HG03439 (cell line): ENCODE results near the gene DTHD1.

Source experiments
- ATAC-seq: cut with Tn5 transposase; IDR thresholded peaks from one replicate; pipeline ENCODE4 v1.9.1; 2021; ENCODE audit warnings: mild to moderate bottlenecking, moderate library complexity; ENCODE audit not compliant: unreplicated experiment

DTHD1 gene

DNA sequence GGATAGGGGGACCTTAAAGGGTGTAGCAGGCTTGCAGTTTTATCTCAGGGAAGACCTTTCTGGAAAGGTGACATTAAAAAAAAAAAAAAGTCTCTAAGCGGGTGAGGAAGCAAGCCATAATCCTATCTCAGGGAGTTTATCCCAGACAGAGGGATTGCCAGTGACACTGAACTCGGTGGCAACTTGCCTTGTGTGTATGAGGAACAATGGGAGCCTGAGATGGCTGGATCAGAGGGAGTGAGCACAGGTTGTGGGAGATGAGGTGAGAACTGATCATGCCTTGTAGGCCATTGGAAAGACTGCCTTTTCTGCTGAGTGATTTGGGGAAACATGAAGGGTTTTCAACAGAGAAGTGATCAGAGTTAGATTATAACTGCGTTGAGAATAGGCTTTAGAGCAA, 31.1 kb downstream of the DTHD1 start:
- no peak for ATAC-seq

GRCh38 chr4:36313301-36313700, 31.9 kb downstream of the DTHD1 start:
- no peak for ATAC-seq

GRCh38 chr4:36313703-36314102, 32.3 kb downstream of the DTHD1 start:
- no peak for ATAC-seq

- no peak for ATAC-seq
Measured at GRCh38 chr4:36316607-36317006, 35.2 kb downstream of the DTHD1 start.

- ATAC-seq = no peak
Measured at GRCh38 chr4:36317721-36318120, 36.3 kb downstream of the DTHD1 start.

DNA sequence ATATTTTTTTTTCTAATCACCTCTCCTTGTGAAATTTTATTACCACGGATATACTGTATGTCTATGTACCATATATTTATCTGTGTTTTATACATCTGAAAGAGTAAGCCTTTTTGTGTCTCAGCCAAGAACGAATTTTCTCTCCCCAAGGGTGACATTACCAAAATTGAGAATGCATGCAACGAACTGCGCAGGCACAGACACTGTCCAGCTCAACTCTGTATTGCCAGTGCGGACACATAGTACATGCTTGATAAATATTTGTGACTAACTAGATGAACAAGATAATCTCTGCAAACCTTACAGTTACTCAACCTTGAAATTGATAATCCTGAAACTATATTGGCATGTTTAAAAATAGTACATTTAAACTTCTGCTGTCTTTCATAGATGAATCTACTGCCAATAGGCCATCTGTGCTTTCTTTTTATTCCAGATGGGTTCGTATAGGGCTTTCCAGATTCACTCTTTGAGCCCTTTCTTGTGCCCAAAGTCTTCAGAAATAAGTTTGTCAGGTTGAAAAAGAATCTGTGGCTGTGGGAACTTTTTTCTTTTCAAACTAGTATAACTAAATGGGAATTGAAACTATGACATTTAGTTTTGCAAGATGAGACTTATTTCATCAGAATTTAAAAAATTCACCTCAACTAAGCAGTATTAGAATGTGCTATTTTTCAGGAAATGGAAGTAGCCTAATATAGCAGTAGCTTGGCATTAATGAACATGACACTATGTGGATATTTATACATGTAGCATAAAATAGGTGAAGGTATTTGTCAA, 38.9 kb downstream of the DTHD1 start:
- ATAC-seq = peak; percentile 47

GRCh38 chr4:36321176-36321575, 39.8 kb downstream of the DTHD1 start:
- no peak for ATAC-seq

GRCh38 chr4:36322921-36323354, 41.5 kb downstream of the DTHD1 start:
- no peak for ATAC-seq

DNA sequence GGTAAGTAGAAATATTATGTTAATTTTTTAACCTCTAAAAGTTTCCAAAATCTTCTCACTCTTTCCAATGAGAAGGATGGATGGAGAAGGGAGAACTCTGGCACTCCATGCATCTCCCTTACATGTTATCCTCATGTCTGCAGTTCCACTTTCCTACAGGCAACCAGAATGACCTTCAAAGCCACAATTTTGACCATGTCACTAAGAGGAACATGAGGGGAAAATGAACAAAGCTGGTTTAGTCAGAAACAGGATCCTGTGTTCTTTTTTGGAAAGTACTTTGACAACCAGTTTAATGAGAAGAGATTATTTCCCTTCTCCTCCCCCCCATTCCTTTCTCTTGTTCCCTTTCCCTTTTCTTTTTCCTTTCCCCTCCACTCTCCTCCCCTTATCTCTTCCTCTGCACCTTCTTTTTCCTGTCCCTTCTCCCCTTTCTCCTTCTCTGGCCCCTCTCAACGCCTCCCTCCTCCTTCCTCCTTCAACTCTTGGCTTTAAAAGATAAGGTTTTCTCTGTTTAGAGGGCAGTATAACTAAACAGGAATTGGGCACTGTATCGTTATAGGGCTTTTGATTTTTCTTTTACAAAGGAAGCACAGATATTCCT, 42.5 kb downstream of the DTHD1 start:
- no peak for ATAC-seq

DNA sequence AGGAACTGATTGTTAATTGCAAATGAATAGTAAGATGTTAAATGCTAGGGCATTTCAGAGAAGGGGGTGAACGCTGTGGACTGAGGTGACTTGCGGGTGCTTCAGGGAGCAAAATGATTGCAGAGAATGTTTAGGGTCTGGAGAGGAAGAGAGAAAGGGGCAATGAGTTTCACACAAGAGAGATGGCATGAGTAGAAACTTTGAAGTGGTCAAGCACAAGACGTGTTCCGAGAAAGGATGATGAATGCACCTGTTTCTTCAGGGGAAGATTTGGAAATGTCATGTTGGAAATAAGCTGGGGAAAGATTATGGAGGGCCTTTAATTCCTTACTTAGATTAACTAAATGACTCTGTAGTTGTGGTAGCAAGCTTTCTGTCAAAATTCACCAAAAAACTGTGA, 43.4 kb downstream of the DTHD1 start:
- no peak for ATAC-seq

DNA sequence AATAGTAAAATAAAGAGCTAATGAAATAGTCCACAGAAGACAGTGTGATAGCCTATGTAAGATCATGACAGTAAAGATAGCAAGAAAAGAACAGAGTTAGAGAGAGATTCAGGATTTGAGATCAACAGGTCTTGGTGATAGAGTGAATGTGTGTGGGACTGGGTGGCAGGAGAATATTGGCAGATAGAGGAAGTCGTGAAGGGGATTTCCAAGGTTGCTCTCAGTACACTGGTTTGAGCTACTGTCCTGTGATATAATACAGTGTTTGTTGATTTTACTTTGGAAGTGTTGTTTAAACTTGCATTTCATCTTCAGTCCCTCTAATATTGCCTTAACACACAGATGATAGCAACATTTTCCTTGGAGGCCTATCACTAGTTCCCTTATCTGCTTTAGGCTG, 44.1 kb downstream of the DTHD1 start:
- ATAC-seq = peak; percentile 74

- ATAC-seq = peak; percentile 3
Measured at GRCh38 chr4:36325926-36326325, 44.5 kb downstream of the DTHD1 start.

DNA sequence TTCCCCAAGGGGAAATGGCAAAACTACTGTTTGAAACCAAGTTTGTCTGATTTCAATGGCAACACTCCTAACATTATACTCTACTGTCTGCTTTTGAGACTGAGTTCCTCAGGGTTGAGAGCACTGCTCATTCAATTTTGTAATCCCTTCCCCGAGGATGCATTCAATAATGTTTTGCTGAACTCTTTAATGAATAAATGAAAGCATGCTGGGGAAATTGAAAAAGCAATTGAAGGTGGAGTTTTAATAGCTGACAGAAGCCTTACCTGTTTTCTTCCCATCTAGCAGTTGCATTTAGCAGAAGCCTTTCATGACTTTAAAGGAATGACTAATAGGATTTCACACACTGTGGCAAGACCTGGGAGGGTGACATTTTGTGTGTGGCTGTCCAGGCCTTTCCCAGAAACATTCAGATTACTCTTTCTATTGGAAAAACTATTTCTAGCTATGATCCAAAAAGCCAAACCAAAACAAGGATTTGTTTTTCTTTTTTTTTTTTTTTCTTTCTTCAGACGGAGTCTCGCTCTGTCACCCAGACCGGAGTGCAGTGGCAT, 45.1 kb downstream of the DTHD1 start:
- no peak for ATAC-seq

DNA sequence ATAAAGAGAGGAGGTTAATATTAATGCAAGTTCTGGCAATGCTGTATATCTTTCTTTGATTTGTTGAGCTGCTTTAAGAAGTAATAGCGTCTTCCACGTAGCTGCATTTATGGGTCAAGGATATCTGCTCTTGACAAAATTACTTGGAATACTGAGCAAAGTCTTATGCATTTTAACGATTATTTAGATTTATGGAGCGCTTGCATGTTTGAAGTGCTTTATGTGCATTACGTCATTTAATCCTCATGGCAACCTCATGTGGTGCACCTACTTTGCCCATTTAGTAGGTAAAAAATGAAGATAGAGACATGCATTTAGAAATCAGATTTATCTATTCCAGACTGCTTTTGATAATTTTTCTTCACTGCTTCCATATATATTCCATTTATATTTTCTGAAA, 46.0 kb downstream of the DTHD1 start:
- ATAC-seq = no peak

DNA sequence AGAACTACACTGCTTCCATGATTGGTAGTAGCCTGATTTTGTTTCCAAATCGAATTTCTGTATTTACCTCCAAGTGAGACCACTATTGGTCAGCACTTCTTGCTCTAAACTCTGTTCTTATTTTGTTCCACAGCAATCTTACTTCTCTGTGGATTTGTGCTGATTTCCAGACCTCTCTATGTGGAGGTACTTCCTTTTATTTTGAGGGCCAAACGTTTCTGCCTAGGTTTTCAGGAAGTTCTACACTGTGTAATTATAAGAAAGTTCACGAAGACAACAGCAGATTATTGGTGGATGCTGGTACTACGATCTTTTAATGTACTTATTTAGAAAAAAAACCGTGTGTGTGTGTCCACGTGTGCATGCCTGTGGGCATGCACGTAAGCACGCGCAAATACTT, 46.7 kb downstream of the DTHD1 start:
- no peak for ATAC-seq

- no peak for ATAC-seq
Measured at GRCh38 chr4:36329228-36329627, 47.8 kb downstream of the DTHD1 start.

DNA sequence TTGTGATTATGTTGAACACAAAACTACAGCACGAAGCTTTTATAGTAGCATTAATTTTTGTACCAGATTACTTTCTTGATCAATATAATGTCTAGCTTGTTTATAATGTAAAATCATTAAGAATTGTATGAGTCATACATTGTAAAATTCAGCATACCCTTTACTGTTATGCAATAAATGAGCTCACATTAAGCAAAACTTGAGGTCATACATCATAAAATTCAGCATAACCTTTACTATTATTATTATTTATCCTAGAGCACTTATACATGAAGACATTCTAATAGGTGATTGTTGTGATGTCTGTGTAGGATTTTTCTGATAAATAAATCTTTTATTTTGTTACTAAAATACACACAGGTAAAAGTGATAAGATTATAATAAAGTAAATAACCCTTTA, 49.4 kb downstream of the DTHD1 start:
- no peak for ATAC-seq

- ATAC-seq = peak; percentile 91
Measured at GRCh38 chr4:36332023-36332781, 50.8 kb downstream of the DTHD1 start.

GRCh38 chr4:36332782-36333131, 51.3 kb downstream of the DTHD1 start:
- ATAC-seq = peak; percentile 99

GRCh38 chr4:36333303-36333877, 52.0 kb downstream of the DTHD1 start:
- no peak for ATAC-seq

DNA sequence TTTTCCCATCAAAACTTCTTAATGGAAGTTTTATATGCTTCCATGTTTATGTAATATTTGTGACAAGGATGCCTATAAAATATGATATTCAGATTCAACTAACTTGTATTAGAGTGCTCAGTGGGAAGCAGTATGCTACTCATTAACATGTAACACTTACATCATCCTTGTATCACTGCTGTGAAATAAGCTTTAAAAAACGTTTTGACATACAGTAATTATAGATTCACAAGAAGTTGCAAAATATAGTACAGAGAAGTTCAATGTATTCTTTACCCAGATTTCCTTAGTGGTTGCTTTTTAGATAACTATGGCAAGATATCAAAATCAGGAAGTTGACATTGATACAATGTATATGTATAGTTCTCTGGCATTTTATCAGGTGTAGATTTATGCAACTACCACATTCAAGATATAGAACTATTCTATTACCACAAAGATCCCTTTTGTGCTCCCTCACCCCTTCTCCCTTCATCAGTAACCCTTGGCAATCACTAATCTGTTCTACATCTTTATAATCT, 56.3 kb downstream of the DTHD1 start:
- ATAC-seq = no peak
